ENCODE results near the gene SPATA9. TPM values are rescaled to one million over a fixed set of nuclear protein-coding genes. Genes with fewer than 3 reads are reported as not detected.
A peak's percentile ranks its signal among the peaks of the same experiment; 100 is the strongest.

Gene SPATA9
- total RNA-seq, 1 experiment from 2014 or later, result not detected

- Mint-ChIP-seq H3K27ac (ENCODE audit: unreplicated experiment) (no peak overlapping the region), H3K4me3 (ENCODE audit: low read depth, unreplicated experiment) (no peak overlapping the region), H3K9me3 (ENCODE audit: low read depth, unreplicated experiment) (no peaks in the 10 kb centered on the region), H3K27me3 (ENCODE audit: unreplicated experiment) (no peaks in the 10 kb centered on the region), H3K36me3 (ENCODE audit: insufficient read depth, unreplicated experiment) (no peaks in the 10 kb centered on the region), H3K4me1 (ENCODE audit: low read depth, unreplicated experiment) (no peaks in the 10 kb centered on the region)
- intact Hi-C loops (cut with micrococcal nuclease; ENCODE audit: unreplicated experiment), result no loop called here
- CTCF ChIA-PET, result interaction anchor here (1.2 kb wide), 1 partner anchor 34 kb away, joined by 3 read pairs; no protein-coding TSS in a partner anchor
- BruUV-seq (replicated peaks), result no TSS peak
- DNase-seq, result no peak
- no peak for TF ChIP-seq CTCF (IDR thresholded peaks at IDR 0.05; ENCODE audit: unreplicated experiment)
Measured at GRCh38 chr5:95667061-95667618, 15.7 kb downstream of the SPATA9 start.

- intact Hi-C loops (cut with micrococcal nuclease; ENCODE audit: unreplicated experiment), result loop anchor here (1.0 to 2.0 kb wide), 4 partner anchors 67 to 183 kb away; partner anchors contain the start of gene RHOBTB3
- DNase-seq, result peak; percentile 31
- no peaks in the 10 kb centered on the region for H3K4me1 Mint-ChIP-seq (ENCODE audit: low read depth, unreplicated experiment)
- no peaks in the 10 kb centered on the region for H3K27me3 Mint-ChIP-seq (ENCODE audit: unreplicated experiment)
- TF ChIP-seq CTCF (IDR thresholded peaks at IDR 0.05; ENCODE audit: unreplicated experiment), result peak; percentile 62
- CTCF ChIA-PET, result interaction anchor here (0.6 to 1.0 kb wide), 3 partner anchors 71 to 128 kb away, joined by 4 to 14 read pairs (median 5); no protein-coding TSS in a partner anchor
- H3K4me3 Mint-ChIP-seq (ENCODE audit: low read depth, unreplicated experiment), result no peak overlapping the region
- no peaks in the 10 kb centered on the region for H3K9me3 Mint-ChIP-seq (ENCODE audit: low read depth, unreplicated experiment)
- BruUV-seq (replicated peaks), result no TSS peak
- no peak overlapping the region for H3K27ac Mint-ChIP-seq (ENCODE audit: unreplicated experiment)
- no peaks in the 10 kb centered on the region for H3K36me3 Mint-ChIP-seq (ENCODE audit: insufficient read depth, unreplicated experiment)
Measured at GRCh38 chr5:95664204-95664786, 18.5 kb downstream of the SPATA9 start.

- Mint-ChIP-seq H3K27ac (ENCODE audit: unreplicated experiment) (no peak overlapping the region), H3K4me1 (ENCODE audit: low read depth, unreplicated experiment) (no peaks in the 10 kb centered on the region), H3K9me3 (ENCODE audit: low read depth, unreplicated experiment) (no peaks in the 10 kb centered on the region), H3K27me3 (ENCODE audit: unreplicated experiment) (no peaks in the 10 kb centered on the region), H3K36me3 (ENCODE audit: insufficient read depth, unreplicated experiment) (no peaks in the 10 kb centered on the region), H3K4me3 (ENCODE audit: low read depth, unreplicated experiment) (no peak overlapping the region)
- intact Hi-C loops (cut with micrococcal nuclease; ENCODE audit: unreplicated experiment), result no loop called here
- no peak for TF ChIP-seq CTCF (IDR thresholded peaks at IDR 0.05; ENCODE audit: unreplicated experiment)
- CTCF ChIA-PET, result no interaction called here
- no TSS peak for BruUV-seq (replicated peaks)
- DNase-seq, result no peak
Measured at GRCh38 chr5:95662946-95663345, 19.8 kb downstream of the SPATA9 start.

- intact Hi-C loops (cut with micrococcal nuclease; ENCODE audit: unreplicated experiment), result no loop called here
- Mint-ChIP-seq H3K4me1 (ENCODE audit: low read depth, unreplicated experiment) (no peaks in the 10 kb centered on the region), H3K27me3 (ENCODE audit: unreplicated experiment) (no peaks in the 10 kb centered on the region), H3K9me3 (ENCODE audit: low read depth, unreplicated experiment) (no peaks in the 10 kb centered on the region), H3K4me3 (ENCODE audit: low read depth, unreplicated experiment) (no peak overlapping the region), H3K27ac (ENCODE audit: unreplicated experiment) (no peak overlapping the region), H3K36me3 (ENCODE audit: insufficient read depth, unreplicated experiment) (no peaks in the 10 kb centered on the region)
- no peak for TF ChIP-seq CTCF (IDR thresholded peaks at IDR 0.05; ENCODE audit: unreplicated experiment)
- BruUV-seq (replicated peaks), result no TSS peak
- no peak for DNase-seq
- CTCF ChIA-PET, result no interaction called here
Measured at GRCh38 chr5:95660060-95660459, 22.7 kb downstream of the SPATA9 start.

Measured in Calu3 (cell line).